ENCODE data around the gene ETFDH. TPM values are rescaled to one million over a fixed set of nuclear protein-coding genes. Genes with fewer than 3 reads are reported as not detected.

Gene ETFDH
- total and polyA plus RNA-seq, 9 of the 15 experiments (the other 6 are each of a cell fraction or from before 2014, with no cell fraction given), result 14.6 to 33.6 (median 25.9) TPM

DNA sequence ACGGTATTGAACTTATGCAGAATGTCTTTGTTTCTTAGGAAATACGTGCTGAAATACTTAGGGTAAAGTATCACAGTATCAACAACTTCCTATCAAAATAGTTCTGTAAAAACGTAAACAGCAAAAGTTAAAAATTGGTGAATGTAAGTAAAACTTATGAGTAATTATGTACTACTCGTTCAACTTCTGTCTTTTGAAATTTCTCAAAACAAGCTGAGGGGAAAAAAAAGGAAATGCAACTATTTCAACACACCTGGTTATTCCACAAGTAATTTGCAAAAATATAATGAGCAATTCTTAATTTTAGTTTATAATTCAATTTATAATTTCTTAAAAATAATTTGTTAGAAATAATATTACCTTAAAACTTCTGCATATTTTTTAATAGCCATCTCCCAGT is 42.8 kb downstream of the ETFDH start (continued):
- no peak for TF ChIP-seq MBD2 (IDR thresholded peaks at IDR 0.05; ENCODE audit: borderline replicate concordance, low read depth)
- TF ChIP-seq, protein P1, sequence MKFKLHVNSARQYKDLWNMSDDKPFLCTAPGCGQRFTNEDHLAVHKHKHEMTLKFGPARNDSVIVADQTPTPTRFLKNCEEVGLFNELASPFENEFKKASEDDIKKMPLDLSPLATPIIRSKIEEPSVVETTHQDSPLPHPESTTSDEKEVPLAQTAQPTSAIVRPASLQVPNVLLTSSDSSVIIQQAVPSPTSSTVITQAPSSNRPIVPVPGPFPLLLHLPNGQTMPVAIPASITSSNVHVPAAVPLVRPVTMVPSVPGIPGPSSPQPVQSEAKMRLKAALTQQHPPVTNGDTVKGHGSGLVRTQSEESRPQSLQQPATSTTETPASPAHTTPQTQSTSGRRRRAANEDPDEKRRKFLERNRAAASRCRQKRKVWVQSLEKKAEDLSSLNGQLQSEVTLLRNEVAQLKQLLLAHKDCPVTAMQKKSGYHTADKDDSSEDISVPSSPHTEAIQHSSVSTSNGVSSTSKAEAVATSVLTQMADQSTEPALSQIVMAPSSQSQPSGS (CRISPR knock-in tag; IDR thresholded peaks at IDR 0.05), result no peak
- no peak for TF ChIP-seq RCOR1 (IDR thresholded peaks at IDR 0.05; ENCODE audit: borderline replicate concordance in 1 of 2, low read depth in 2 of 2, low read length in 2 of 2)
- TF ChIP-seq, protein P2, sequence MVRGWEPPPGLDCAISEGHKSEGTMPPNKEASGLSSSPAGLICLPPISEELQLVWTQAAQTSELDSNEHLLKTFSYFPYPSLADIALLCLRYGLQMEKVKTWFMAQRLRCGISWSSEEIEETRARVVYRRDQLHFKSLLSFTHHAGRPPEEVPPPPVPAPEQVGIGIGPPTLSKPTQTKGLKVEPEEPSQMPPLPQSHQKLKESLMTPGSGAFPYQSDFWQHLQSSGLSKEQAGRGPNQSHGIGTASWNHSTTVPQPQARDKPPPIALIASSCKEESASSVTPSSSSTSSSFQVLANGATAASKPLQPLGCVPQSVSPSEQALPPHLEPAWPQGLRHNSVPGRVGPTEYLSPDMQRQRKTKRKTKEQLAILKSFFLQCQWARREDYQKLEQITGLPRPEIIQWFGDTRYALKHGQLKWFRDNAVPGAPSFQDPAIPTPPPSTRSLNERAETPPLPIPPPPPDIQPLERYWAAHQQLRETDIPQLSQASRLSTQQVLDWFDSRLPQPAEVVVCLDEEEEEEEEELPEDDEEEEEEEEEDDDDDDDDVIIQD (CRISPR knock-in tag; IDR thresholded peaks at IDR 0.05), result no peak
- no peak for TF ChIP-seq TAF15 (IDR thresholded peaks at IDR 0.05; ENCODE audit: low read depth, low read length)
- TF ChIP-seq U2AF2 (optimal IDR thresholded peaks at IDR 0.05; ENCODE audit: low read depth, low read length), result no peak
- no peak for TF ChIP-seq HNRNPH1 (optimal IDR thresholded peaks at IDR 0.05; ENCODE audit: low read depth, low read length)

DNA sequence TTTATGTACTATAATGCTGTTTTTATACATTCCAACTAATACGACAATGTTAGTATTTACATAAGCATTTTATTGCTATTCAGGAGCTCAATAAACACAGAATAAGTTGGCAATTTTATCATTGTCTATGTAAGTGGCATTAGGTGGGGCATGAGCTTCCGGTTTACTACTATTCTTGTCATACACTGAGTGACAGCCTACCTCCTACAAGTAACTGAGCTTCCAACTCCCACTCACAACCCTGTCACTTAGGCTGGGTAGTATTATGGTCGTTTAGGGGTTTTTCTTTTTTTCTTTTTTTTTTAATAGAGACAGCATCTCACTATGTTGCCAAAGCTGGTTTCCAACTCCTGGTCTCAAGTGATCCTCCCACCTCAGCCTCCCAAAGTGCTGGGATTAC is 43.7 kb downstream of the ETFDH start:
- H2AFZ ChIP-seq (ENCODE audit: low read depth, low read length), result no peak overlapping the region
- no peak for TF ChIP-seq ZNF707 (CRISPR knock-in tag; conservative IDR thresholded peaks at IDR 0.05)
- TF ChIP-seq ZNF561 (CRISPR knock-in tag; conservative IDR thresholded peaks at IDR 0.05), result no peak
- TF ChIP-seq, protein P3, sequence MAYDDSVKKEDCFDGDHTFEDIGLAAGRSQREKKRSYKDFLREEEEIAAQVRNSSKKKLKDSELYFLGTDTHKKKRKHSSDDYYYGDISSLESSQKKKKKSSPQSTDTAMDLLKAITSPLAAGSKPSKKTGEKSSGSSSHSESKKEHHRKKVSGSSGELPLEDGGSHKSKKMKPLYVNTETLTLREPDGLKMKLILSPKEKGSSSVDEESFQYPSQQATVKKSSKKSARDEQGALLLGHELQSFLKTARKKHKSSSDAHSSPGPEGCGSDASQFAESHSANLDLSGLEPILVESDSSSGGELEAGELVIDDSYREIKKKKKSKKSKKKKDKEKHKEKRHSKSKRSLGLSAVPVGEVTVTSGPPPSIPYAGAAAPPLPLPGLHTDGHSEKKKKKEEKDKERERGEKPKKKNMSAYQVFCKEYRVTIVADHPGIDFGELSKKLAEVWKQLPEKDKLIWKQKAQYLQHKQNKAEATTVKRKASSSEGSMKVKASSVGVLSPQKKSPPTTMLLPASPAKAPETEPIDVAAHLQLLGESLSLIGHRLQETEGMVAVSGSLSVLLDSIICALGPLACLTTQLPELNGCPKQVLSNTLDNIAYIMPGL (CRISPR knock-in tag; IDR thresholded peaks at IDR 0.05), result no peak
- no peak overlapping the region for H3K9ac ChIP-seq (ENCODE audit: insufficient read depth in 1 of 2, low read depth in 2 of 2, low read length in 2 of 2)
- H4K20me1 ChIP-seq (replicated peaks; ENCODE audit: control insufficient read depth, insufficient read depth, low read length), result no peaks in the 10 kb centered on the region
- no peaks in the 10 kb centered on the region for H3K4me1 ChIP-seq (replicated peaks in 1 of 2; ENCODE audit: control insufficient read depth in 2 of 2, insufficient read depth in 2 of 2, low read length in 2 of 2)
- FAIRE-seq (no peak), ATAC-seq (no peak), DNase-seq (ENCODE audit: extremely low read depth in 1 of 4, low spot score in 3 of 4) (no peak)
- H3K4me3 ChIP-seq, result no peak overlapping the region
- H3K27me3 ChIP-seq (ENCODE audit: control insufficient read depth in 2 of 2, insufficient read depth in 2 of 2, low read length in 2 of 2), result no peaks in the 10 kb centered on the region
- peaks cover 95% of the 10 kb centered on the region for H3K36me3 ChIP-seq (ENCODE audit: control insufficient read depth, insufficient read depth, low read length)
- H3K79me2 ChIP-seq (ENCODE audit: control insufficient read depth, insufficient read depth, low read length), result peaks cover 13% of the 10 kb centered on the region; the same call in 2 of the 3 replicates
- intact Hi-C loops (cut with micrococcal nuclease), result no loop called here
- in situ Hi-C loops (cut with MboI), result no loop called here
- BruUV-seq (replicated peaks), result no TSS peak
- H3K9me1 ChIP-seq (ENCODE audit: control insufficient read depth, insufficient read depth, low read length), result no peaks in the 10 kb centered on the region
- no peaks in the 10 kb centered on the region for H3K9me3 ChIP-seq (replicated peaks; ENCODE audit: control insufficient read depth, insufficient read depth, low read depth, low read length)
- ChIA-PET POLR2A (interaction anchor here (0.7 to 1.1 kb wide), 3 partner anchors 9 to 35 kb away, joined by 3 to 4 read pairs (median 3); no protein-coding TSS in a partner anchor), CTCF (ENCODE audit: low intra/inter-chr PET ratio) (no interaction called here)
- H3K4me2 ChIP-seq (ENCODE audit: insufficient read depth, low read length), result no peak overlapping the region
- H3K27ac ChIP-seq (ENCODE audit: extremely low read depth, low read depth, low read length), result no peak overlapping the region
- 47% methylated on average over 3 of the region's 3 CpGs for WGBS (ENCODE audit: insufficient coverage, low coverage, missing lambda C conversion rate)

Data from K562 (cell line).